Astrocyte (in vitro differentiated cells and primary cell): Measurements from ENCODE around the gene CCDC90B. TPM values are rescaled to one million over a fixed set of nuclear protein-coding genes. Genes with fewer than 3 reads are reported as not detected.

Experiments used
- DNase-seq: peaks from one replicate; pipeline ENCODE4 v3.0.0-alpha.2; 2010; ENCODE audit warnings: low read depth
- FAIRE-seq: peaks from 2 replicates; lab custom pipeline; 2011; peaks lifted over from hg19 to GRCh38; lab: Jason Lieb, UNC
- H2AFZ ChIP-seq: 2 replicates; pipeline ENCODE4 v1.6.0; 2012; ENCODE audit warnings: low read depth, low read length, inconsistent platforms
- H3K27ac ChIP-seq: 2 replicates; pipeline ENCODE4 v1.5.1; 2011; ENCODE audit warnings: low read depth, low read length, inconsistent platforms
- H3K27me3 ChIP-seq: 2 replicates; pipeline ENCODE4 v1.6.0; 2011; ENCODE audit warnings: low read length, inconsistent platforms; ENCODE audit not compliant: insufficient read depth
- H3K36me3 ChIP-seq: 2 replicates; pipeline ENCODE4 v1.5.1; 2011; ENCODE audit warnings: low read length, inconsistent platforms; ENCODE audit not compliant: insufficient read depth
- H3K4me1 ChIP-seq: 2 replicates; pipeline ENCODE4 v1.5.1; 2011; ENCODE audit warnings: low read length, inconsistent platforms; ENCODE audit not compliant: insufficient read depth
- H3K4me2 ChIP-seq: 2 replicates; pipeline ENCODE4 v1.6.0; 2012; ENCODE audit warnings: low read length, inconsistent platforms
- H3K4me3 ChIP-seq: 2 replicates; pipeline ENCODE4 v1.5.1; 2011; ENCODE audit warnings: low read depth, mild to moderate bottlenecking, low read length, inconsistent platforms; ENCODE audit not compliant: insufficient read depth
- H3K79me2 ChIP-seq: 2 replicates; pipeline ENCODE4 v1.6.0; 2012; ENCODE audit warnings: mild to moderate bottlenecking, low read length, inconsistent platforms; ENCODE audit not compliant: insufficient read depth
- H3K9ac ChIP-seq: 2 replicates; pipeline ENCODE4 v1.6.0; 2012; ENCODE audit warnings: mild to moderate bottlenecking, low read length, inconsistent platforms
- H3K9me3 ChIP-seq: 2 replicates; pipeline ENCODE4 v1.5.1; 2012; ENCODE audit warnings: low read depth, mild to moderate bottlenecking, low read length, inconsistent platforms; ENCODE audit not compliant: insufficient read depth
- H4K20me1 ChIP-seq: 2 replicates; pipeline ENCODE4 v1.6.0; 2012; ENCODE audit warnings: low read length, inconsistent platforms; ENCODE audit not compliant: insufficient read depth
- H3K27ac Mint-ChIP-seq: one replicate; pipeline ENCODE4 v1.8.0; 2021; ENCODE audit warnings: mild to moderate bottlenecking, mixed read lengths; ENCODE audit not compliant: unreplicated experiment
- H3K27me3 Mint-ChIP-seq: one replicate; pipeline ENCODE4 v1.8.0; 2021; ENCODE audit warnings: low read depth, mixed read lengths; ENCODE audit not compliant: unreplicated experiment
- H3K36me3 Mint-ChIP-seq: one replicate; pipeline ENCODE4 v1.8.0; 2021; ENCODE audit warnings: low read depth, mixed read lengths; ENCODE audit not compliant: unreplicated experiment
- H3K4me1 Mint-ChIP-seq: one replicate; pipeline ENCODE4 v1.8.0; 2021; ENCODE audit warnings: low read depth, mixed read lengths; ENCODE audit not compliant: unreplicated experiment
- H3K4me3 Mint-ChIP-seq: one replicate; pipeline ENCODE4 v1.8.0; 2021; ENCODE audit warnings: mild to moderate bottlenecking, moderate library complexity, mixed read lengths; ENCODE audit not compliant: unreplicated experiment
- H3K9me3 Mint-ChIP-seq: one replicate; pipeline ENCODE4 v1.8.0; 2021; ENCODE audit warnings: mild to moderate bottlenecking, mixed read lengths; ENCODE audit not compliant: unreplicated experiment
- CTCF ChIP-seq: IDR thresholded peaks from 2 replicates; pipeline ENCODE4 v1.5.1; 2011; ENCODE audit warnings: low read depth, mild to moderate bottlenecking, inconsistent platforms, low read length, moderate library complexity; ENCODE audit not compliant: insufficient read depth
- EZH2 ChIP-seq: IDR thresholded peaks from 2 replicates; pipeline ENCODE4 v1.6.1; 2012; ENCODE audit warnings: mild to moderate bottlenecking, low read length, inconsistent platforms; ENCODE audit not compliant: insufficient read depth
- total RNA-seq: library from RNA; stranded (reverse); gene quantifications from 2 replicates; pipeline ENCODE4 v1.2.1, GENCODE V29; 2021

The CCDC90B gene
- total RNA-seq, 1 donor from 2014 or later: 67.5 TPM

- no peaks in the 10 kb centered on the region for H3K9me3 ChIP-seq
- H3K27me3 ChIP-seq: no peaks in the 10 kb centered on the region
- TF ChIP-seq CTCF (no peak), EZH2 (no peak)
- FAIRE-seq (no peak), DNase-seq (no peak)
- H3K9me3 Mint-ChIP-seq: peaks cover 6% of the 10 kb centered on the region
- H3K4me1 ChIP-seq: no peaks in the 10 kb centered on the region
- H2AFZ ChIP-seq: no peak overlapping the region
- no peaks in the 10 kb centered on the region for H3K27me3 Mint-ChIP-seq
- H3K36me3 ChIP-seq: no peaks in the 10 kb centered on the region
- no peak overlapping the region for H3K4me2 ChIP-seq
- no peaks in the 10 kb centered on the region for H4K20me1 ChIP-seq
- no peak overlapping the region for H3K4me3 ChIP-seq
- no peak overlapping the region for H3K27ac ChIP-seq
- no peaks in the 10 kb centered on the region for H3K79me2 ChIP-seq
- no peak overlapping the region for H3K4me3 Mint-ChIP-seq
- no peaks in the 10 kb centered on the region for H3K4me1 Mint-ChIP-seq
- H3K36me3 Mint-ChIP-seq: no peaks in the 10 kb centered on the region
- no peak overlapping the region for H3K9ac ChIP-seq
- no peak overlapping the region for H3K27ac Mint-ChIP-seq
These were observed 44.1 kb upstream of the CCDC90B start for GRCh38 chr11:83330303-83330702.

DNA sequence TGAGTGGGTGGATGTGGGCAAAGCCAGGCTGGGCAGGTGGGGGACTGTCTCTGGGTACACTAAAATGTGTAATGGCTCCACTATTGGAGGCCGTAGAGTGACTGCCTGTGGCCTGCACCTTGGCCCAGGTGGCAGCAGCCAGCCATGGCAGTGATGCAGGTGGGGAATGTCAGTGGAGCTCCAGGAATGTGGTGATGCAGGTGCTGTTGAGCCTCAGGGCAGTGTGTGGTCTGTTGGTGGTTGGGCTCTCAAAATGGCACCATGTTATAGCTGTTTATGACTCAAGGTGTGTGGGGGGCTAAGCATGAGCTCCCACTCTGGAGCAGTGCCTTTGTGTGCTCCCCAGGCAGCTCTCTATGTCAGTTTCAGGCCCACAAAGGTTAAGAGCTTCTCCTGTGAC, 40.2 kb upstream of the CCDC90B start:
- no peak overlapping the region for H3K4me3 Mint-ChIP-seq
- H3K27me3 Mint-ChIP-seq: no peaks in the 10 kb centered on the region
- no peaks in the 10 kb centered on the region for H3K27me3 ChIP-seq
- peaks cover 6% of the 10 kb centered on the region for H3K9me3 Mint-ChIP-seq
- no peaks in the 10 kb centered on the region for H3K79me2 ChIP-seq
- no peak for DNase-seq
- TF ChIP-seq CTCF (no peak), EZH2 (no peak)
- H3K4me2 ChIP-seq: no peak overlapping the region
- H3K4me3 ChIP-seq: no peak overlapping the region
- no peak overlapping the region for H2AFZ ChIP-seq
- H3K9me3 ChIP-seq: no peaks in the 10 kb centered on the region
- FAIRE-seq: no peak
- no peak overlapping the region for H3K27ac ChIP-seq
- H3K4me1 ChIP-seq: no peaks in the 10 kb centered on the region
- no peaks in the 10 kb centered on the region for H3K4me1 Mint-ChIP-seq
- no peaks in the 10 kb centered on the region for H3K36me3 Mint-ChIP-seq
- no peak overlapping the region for H3K9ac ChIP-seq
- no peaks in the 10 kb centered on the region for H3K36me3 ChIP-seq
- H4K20me1 ChIP-seq: no peaks in the 10 kb centered on the region
- H3K27ac Mint-ChIP-seq: no peak overlapping the region

DNA sequence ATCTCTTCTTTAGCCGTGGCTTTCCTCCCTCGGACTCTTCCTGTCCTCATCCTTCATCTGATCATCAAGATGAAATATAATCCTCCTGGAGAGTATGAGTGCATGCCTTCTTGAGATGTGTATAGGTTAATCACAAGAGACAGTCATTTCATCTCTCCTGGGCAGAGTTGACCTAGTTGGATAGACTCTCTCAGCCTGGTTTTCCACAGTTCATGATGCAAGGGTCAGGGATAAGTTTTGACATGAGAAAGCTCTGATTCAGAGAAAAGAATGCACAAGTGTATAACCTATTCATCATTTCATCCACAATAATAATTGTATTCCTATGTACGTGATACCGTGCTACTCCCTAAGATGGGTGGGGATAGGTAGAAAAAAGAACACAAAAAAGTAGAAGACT, 33.2 kb upstream of the CCDC90B start:
- Mint-ChIP-seq H3K4me3 (no peak overlapping the region), H3K4me1 (no peaks in the 10 kb centered on the region), H3K36me3 (no peaks in the 10 kb centered on the region), H3K9me3 (no peaks in the 10 kb centered on the region), H3K27me3 (no peaks in the 10 kb centered on the region), H3K27ac (no peak overlapping the region)
- H3K9me3 ChIP-seq: no peaks in the 10 kb centered on the region
- no peak overlapping the region for H3K9ac ChIP-seq
- FAIRE-seq (no peak), DNase-seq (no peak)
- H2AFZ ChIP-seq: no peak overlapping the region
- TF ChIP-seq EZH2 (no peak), CTCF (no peak)
- no peaks in the 10 kb centered on the region for H3K36me3 ChIP-seq
- H3K27ac ChIP-seq: no peak overlapping the region
- H3K4me3 ChIP-seq: no peak overlapping the region
- H3K4me2 ChIP-seq: no peak overlapping the region
- H3K79me2 ChIP-seq: no peaks in the 10 kb centered on the region
- H3K4me1 ChIP-seq: no peaks in the 10 kb centered on the region
- no peaks in the 10 kb centered on the region for H3K27me3 ChIP-seq
- H4K20me1 ChIP-seq: no peaks in the 10 kb centered on the region
